ENCODE data around the gene FGD3.

- TF ChIP-seq CTCF (IDR thresholded peaks at IDR 0.05; ENCODE audit: insufficient read depth, low read length, poor library complexity, severe bottlenecking) (no peak), EZH2phosphoT487 (conservative IDR thresholded peaks at IDR 0.05; ENCODE audit: low read length) (no peak)
Observed at GRCh38 chr9:92948632-92949031, 1.3 kb downstream of the FGD3 start.

Data from SU-DHL-6 (cell line).